H9 (cell line): ENCODE results near the gene ZCCHC3. TPM values are rescaled to one million over a fixed set of nuclear protein-coding genes. Genes with fewer than 3 reads are reported as not detected.

Source experiments
- DNase-seq: peaks from one replicate; pipeline ENCODE4 v3.0.0-alpha.2; 2017
- H2AFZ ChIP-seq: one replicate; pipeline ENCODE4 v1.6.1; 2013; ENCODE audit warnings: mild to moderate bottlenecking, low read length, control low read depth, moderate library complexity
- H2AK5ac ChIP-seq: 2 replicates; pipeline ENCODE4 v1.6.1; 2013; ENCODE audit warnings: low read length, control low read depth, mixed read lengths; ENCODE audit not compliant: insufficient read length
- H2BK120ac ChIP-seq: one replicate; pipeline ENCODE4 v1.6.1; 2013; ENCODE audit warnings: low read depth, mild to moderate bottlenecking, low read length, control low read depth, inconsistent platforms; ENCODE audit not compliant: poor library complexity, severe bottlenecking
- H2BK12ac ChIP-seq: 2 replicates; pipeline ENCODE4 v1.6.1; 2013; ENCODE audit warnings: low read length, control low read depth, mixed read lengths, low read depth; ENCODE audit not compliant: insufficient read length
- H2BK15ac ChIP-seq: 2 replicates; pipeline ENCODE4 v1.6.1; 2013; ENCODE audit warnings: low read depth, low read length, control low read depth
- H2BK20ac ChIP-seq: one replicate; pipeline ENCODE4 v1.6.1; 2013; ENCODE audit warnings: low read depth, mild to moderate bottlenecking, low read length, control low read depth, inconsistent platforms; ENCODE audit not compliant: poor library complexity, severe bottlenecking
- H2BK5ac ChIP-seq: 2 replicates; pipeline ENCODE4 v1.6.1; 2013; ENCODE audit warnings: low read length, control low read depth, mixed read lengths; ENCODE audit not compliant: insufficient read length
- H3K14ac ChIP-seq: 2 replicates; pipeline ENCODE4 v1.6.1; 2013; ENCODE audit warnings: low read length, control low read depth; ENCODE audit not compliant: insufficient read depth
- H3K18ac ChIP-seq: 2 replicates; pipeline ENCODE4 v1.6.1; 2013; ENCODE audit warnings: low read depth, mild to moderate bottlenecking, mixed read lengths, low read length, control low read depth; ENCODE audit not compliant: insufficient read length
- H3K23ac ChIP-seq: 2 replicates; pipeline ENCODE4 v1.6.1; 2013; ENCODE audit warnings: low read length, control low read depth, mixed read lengths, low read depth; ENCODE audit not compliant: insufficient read length
- H3K23me2 ChIP-seq: 2 replicates; pipeline ENCODE4 v1.6.1; 2013; ENCODE audit warnings: low read depth, mild to moderate bottlenecking, mixed read lengths, low read length, control low read depth; ENCODE audit not compliant: insufficient read length, poor library complexity, severe bottlenecking
- H3K27ac ChIP-seq: 2 replicates; pipeline ENCODE4 v1.5.1; 2013; ENCODE audit warnings: low read length, control low read depth, mixed read lengths, low read depth; ENCODE audit not compliant: insufficient read length
- H3K27me3 ChIP-seq: 2 replicates; pipeline ENCODE4 v1.6.1; 2013; ENCODE audit warnings: low read length, control low read depth, inconsistent platforms; ENCODE audit not compliant: insufficient read depth
- H3K4ac ChIP-seq: 2 replicates; pipeline ENCODE4 v1.6.1; 2013; ENCODE audit warnings: low read depth, mild to moderate bottlenecking, control low read depth, inconsistent platforms, low read length, moderate library complexity
- H3K4me1 ChIP-seq: 2 replicates; pipeline ENCODE4 v1.6.1; 2013; ENCODE audit warnings: low read length, control low read depth, inconsistent platforms; ENCODE audit not compliant: insufficient read depth
- H3K4me2 ChIP-seq: 2 replicates; pipeline ENCODE4 v1.6.1; 2013; ENCODE audit warnings: low read length, control low read depth, mixed read lengths; ENCODE audit not compliant: insufficient read length, insufficient read depth
- H3K56ac ChIP-seq: 2 replicates; pipeline ENCODE4 v1.6.1; 2013; ENCODE audit warnings: low read depth, mild to moderate bottlenecking, mixed read lengths, low read length, control low read depth; ENCODE audit not compliant: insufficient read length
- H3K79me1 ChIP-seq: 2 replicates; pipeline ENCODE4 v1.6.1; 2013; ENCODE audit warnings: low read depth, mild to moderate bottlenecking, moderate library complexity, low read length, control low read depth, inconsistent platforms; ENCODE audit not compliant: insufficient read depth, poor library complexity, severe bottlenecking
- H3K79me2 ChIP-seq: 2 replicates; pipeline ENCODE4 v1.6.1; 2013; ENCODE audit warnings: low read length, control low read depth, inconsistent platforms; ENCODE audit not compliant: insufficient read depth
- H3K9ac ChIP-seq: 2 replicates; pipeline ENCODE4 v1.6.1; 2013; ENCODE audit warnings: low read length, control low read depth, mixed read lengths; ENCODE audit not compliant: insufficient read length; ENCODE audit errors: extremely low read depth
- H3K9me3 ChIP-seq: one replicate; pipeline ENCODE4 v1.6.1; 2013; ENCODE audit warnings: low read depth, low read length, inconsistent platforms; ENCODE audit not compliant: control insufficient read depth
- H3T11ph ChIP-seq: one replicate; pipeline ENCODE4 v1.6.1; 2013; ENCODE audit warnings: mild to moderate bottlenecking, low read length, control low read depth, inconsistent platforms
- H4K20me1 ChIP-seq: one replicate; pipeline ENCODE4 v1.6.1; 2013; ENCODE audit not compliant: control insufficient read depth, insufficient read length, insufficient read depth
- H4K5ac ChIP-seq: 2 replicates; pipeline ENCODE4 v1.6.1; 2013; ENCODE audit warnings: low read depth, mild to moderate bottlenecking, mixed read lengths, low read length, control low read depth; ENCODE audit not compliant: insufficient read length
- H4K8ac ChIP-seq: replicated peaks from 2 replicates; pipeline ENCODE4 v1.6.1; 2013; ENCODE audit warnings: low read length, control low read depth, mixed read lengths, low read depth; ENCODE audit not compliant: insufficient read length
- H4K91ac ChIP-seq: 2 replicates; pipeline ENCODE4 v1.6.1; 2013; ENCODE audit warnings: low read depth, mild to moderate bottlenecking, moderate library complexity, mixed read lengths, low read length, control low read depth; ENCODE audit not compliant: insufficient read length
- H3K27ac Mint-ChIP-seq, 3 experiments: 2 replicates in 2 of 3; 3 replicates in 1 of 3; pipeline ENCODE4 v1.8.0; 2020 to 2021; ENCODE audit warnings: mixed read lengths in 3 of 3, mild to moderate bottlenecking in 1 of 3, moderate library complexity in 1 of 3
- H3K27me3 Mint-ChIP-seq: 2 replicates; pipeline ENCODE4 v1.8.0; 2021; ENCODE audit warnings: low read depth, mild to moderate bottlenecking, moderate library complexity, mixed read lengths
- H3K36me3 Mint-ChIP-seq, 3 experiments: 2 replicates in 2 of 3; 3 replicates in 1 of 3; pipeline ENCODE4 v1.8.0; 2020 to 2021; ENCODE audit warnings: low read depth in 3 of 3, mixed read lengths in 3 of 3; ENCODE audit not compliant: insufficient read depth in 1 of 3
- H3K4me1 Mint-ChIP-seq, 2 experiments: 2 replicates each; pipeline ENCODE4 v1.8.0; 2020; ENCODE audit warnings: mixed read lengths in 2 of 2
- H3K4me3 Mint-ChIP-seq, 2 experiments: 2 replicates in 1 of 2; 3 replicates in 1 of 2; pipeline ENCODE4 v1.8.0; 2020 to 2021; ENCODE audit warnings: mild to moderate bottlenecking in 2 of 2, mixed read lengths in 2 of 2, moderate library complexity in 1 of 2
- H3K9me3 Mint-ChIP-seq, 2 experiments: 2 replicates in 1 of 2; 3 replicates in 1 of 2; pipeline ENCODE4 v1.8.0; 2020; ENCODE audit warnings: mild to moderate bottlenecking in 2 of 2, mixed read lengths in 2 of 2, moderate library complexity in 1 of 2
- WGBS: extraction: QIAGEN DNeasy Blood & Tissue Kit; methylation state at CpG from one replicate; pipeline ENCODE4 v1.1.7; 2013; ENCODE audit warnings: missing lambda C conversion rate, low lambda C conversion rate, mixed read lengths; ENCODE audit not compliant: insufficient read length; ENCODE audit errors: extremely low coverage; 5-methylcytosine and 5-hydroxymethylcytosine counted together
- total RNA-seq: library from RNA; stranded (reverse); gene quantifications from 2 replicates; pipeline ENCODE4 v1.2.1, GENCODE V29; 2021
- TF ChIP-seq, protein P1 (sequence below): fragments of 200-600 bp; sonication (generic); conservative IDR thresholded peaks from 3 replicates; pipeline ENCODE4 v1.8.0; 2021; ENCODE audit warnings: antibody characterized with exemption, mild to moderate bottlenecking

The ZCCHC3 gene
- total RNA-seq, 1 experiment from 2014 or later, result 41.3 TPM

DNA sequence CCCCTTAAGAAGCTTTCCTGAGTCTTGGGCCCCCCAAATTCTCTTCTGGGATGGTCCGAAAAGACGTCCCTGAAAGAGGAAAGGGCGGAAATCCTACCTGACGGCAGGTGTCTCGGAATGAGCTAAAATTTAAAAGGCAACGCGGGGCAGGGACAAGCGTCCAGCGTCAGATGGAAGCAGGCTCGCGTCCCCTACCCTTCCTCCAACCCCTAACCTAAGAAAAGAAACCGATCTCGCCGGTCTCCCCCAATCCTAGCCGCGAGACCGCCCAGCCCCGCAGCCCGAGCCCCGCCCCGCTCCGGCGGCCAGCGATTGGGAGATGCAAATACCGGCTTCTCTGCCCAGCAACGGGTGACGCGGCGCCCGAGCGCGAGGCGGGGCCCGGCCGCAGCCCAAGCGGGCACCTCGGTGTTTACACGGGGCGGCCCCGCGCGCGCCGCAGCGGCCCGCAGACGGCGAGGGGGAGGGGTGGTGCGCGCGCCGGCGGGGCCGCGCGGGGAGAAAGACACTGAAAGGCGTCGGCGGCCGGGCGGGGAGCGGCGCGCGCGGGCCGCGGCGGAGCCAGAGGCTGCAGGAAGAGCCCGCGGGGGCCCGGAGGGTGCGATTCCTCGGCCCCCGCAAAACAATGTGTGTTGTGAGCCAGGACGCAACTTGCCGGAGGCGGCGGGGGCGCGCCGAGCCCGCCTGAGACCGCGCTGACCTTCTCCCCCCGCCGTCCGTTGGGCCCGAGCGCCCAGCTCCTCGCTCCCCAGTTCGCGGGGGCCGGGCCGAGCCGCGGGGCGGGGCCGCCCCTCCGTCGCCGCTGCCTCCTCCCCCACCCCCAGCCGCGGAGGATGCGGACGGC is 27.9 kb downstream of the ZCCHC3 start, which contains the start of gene SOX12:
Gene SOX12 (plus strand): TSS at position 508 of the 844 bp plus-strand sequence. CDS start 373 bp downstream, outside the sequence.
- Histone ChIP-seq H3K9ac (peak within 1 kb of the TSS; percentile 84), H3K4me1 (peaks cover 9% of the 10 kb centered on the region; the same call in 1 of the 2 replicates), H4K5ac (no peak within 1 kb of the TSS), H3K14ac (peak within 1 kb of the TSS; percentile 93), H2BK15ac (no peak within 1 kb of the TSS), H3K27ac (peak within 1 kb of the TSS; percentile 22), H3K4ac (no peak within 1 kb of the TSS; the same call in 1 of the 2 replicates), H3K79me2 (peaks cover 9% of the 10 kb centered on the region; the same call in 1 of the 2 replicates), H2AK5ac (no peak within 1 kb of the TSS), H3K79me1 (no peaks in the 10 kb centered on the region), H3K23me2 (peaks cover 16% of the 10 kb centered on the region), H2BK20ac (no peak within 1 kb of the TSS), H3K9me3 (no peaks in the 10 kb centered on the region), H3K23ac (no peak within 1 kb of the TSS), H2BK120ac (no peak within 1 kb of the TSS), H4K8ac (no peak within 1 kb of the TSS), H3T11ph (no peak within 1 kb of the TSS), H3K4me2 (peak within 1 kb of the TSS; percentile 90), H3K18ac (peak within 1 kb of the TSS; percentile 95), H3K56ac (no peak within 1 kb of the TSS), H4K91ac (no peak within 1 kb of the TSS), H3K27me3 (no peaks in the 10 kb centered on the region), H2BK5ac (no peak within 1 kb of the TSS), H2AFZ (no peak within 1 kb of the TSS), H2BK12ac (no peak within 1 kb of the TSS), H4K20me1 (no peaks in the 10 kb centered on the region)
- Mint-ChIP-seq H3K36me3 (peaks cover 28 to 39% (median 32%) of the 10 kb centered on the region in 3 experiments), H3K27ac (peak within 1 kb of the TSS; percentile 96 to 99 (median 97)), H3K4me3 (peak within 1 kb of the TSS; percentile 87 to 95), H3K4me1 (peaks cover 45 to 49% of the 10 kb centered on the region in 2 experiments), H3K27me3 (peaks cover 4% of the 10 kb centered on the region; the same call in 1 of the 2 replicates), H3K9me3 (peaks cover 0 to 4% of the 10 kb centered on the region in 2 experiments; a peak in 2 of 5 replicates)
- DNase-seq, result peak; percentile 99
- no CpG with 5 or more reads among the region's 106 CpGs for WGBS
- TF ChIP-seq, protein P1, sequence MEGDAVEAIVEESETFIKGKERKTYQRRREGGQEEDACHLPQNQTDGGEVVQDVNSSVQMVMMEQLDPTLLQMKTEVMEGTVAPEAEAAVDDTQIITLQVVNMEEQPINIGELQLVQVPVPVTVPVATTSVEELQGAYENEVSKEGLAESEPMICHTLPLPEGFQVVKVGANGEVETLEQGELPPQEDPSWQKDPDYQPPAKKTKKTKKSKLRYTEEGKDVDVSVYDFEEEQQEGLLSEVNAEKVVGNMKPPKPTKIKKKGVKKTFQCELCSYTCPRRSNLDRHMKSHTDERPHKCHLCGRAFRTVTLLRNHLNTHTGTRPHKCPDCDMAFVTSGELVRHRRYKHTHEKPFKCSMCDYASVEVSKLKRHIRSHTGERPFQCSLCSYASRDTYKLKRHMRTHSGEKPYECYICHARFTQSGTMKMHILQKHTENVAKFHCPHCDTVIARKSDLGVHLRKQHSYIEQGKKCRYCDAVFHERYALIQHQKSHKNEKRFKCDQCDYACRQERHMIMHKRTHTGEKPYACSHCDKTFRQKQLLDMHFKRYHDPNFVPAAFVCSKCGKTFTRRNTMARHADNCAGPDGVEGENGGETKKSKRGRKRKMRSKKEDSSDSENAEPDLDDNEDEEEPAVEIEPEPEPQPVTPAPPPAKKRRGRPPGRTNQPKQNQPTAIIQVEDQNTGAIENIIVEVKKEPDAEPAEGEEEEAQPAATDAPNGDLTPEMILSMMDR, result no peak
